ENCODE data around the gene CACNG3. TPM values are rescaled to one million over a fixed set of nuclear protein-coding genes. Genes with fewer than 3 reads are reported as not detected.

CACNG3 gene
- total and polyA plus RNA-seq, 2 of the 13 experiments (the other 11 are each of a cell fraction or from before 2014, with no cell fraction given): not detected

- ATAC-seq (no peak), DNase-seq (ENCODE audit: low spot score) (no peak), FAIRE-seq (no peak)
- in situ Hi-C loops (cut with HindIII; ENCODE audit: extremely low pct_ligation_motif_present, low pct_unique_long_range_greater_than_20kb) (no loop called here), intact Hi-C loops (cut with micrococcal nuclease; ENCODE audit: unreplicated experiment) (no loop called here)
- no TSS peak for BruUV-seq (replicated peaks)
- no peak overlapping the region for H3K9ac ChIP-seq (ENCODE audit: insufficient read depth, low read depth, low read length)
- no peaks in the 10 kb centered on the region for H3K4me1 ChIP-seq (ENCODE audit: insufficient read depth, low read length)
- H3K4me2 ChIP-seq (ENCODE audit: low read depth, low read length): no peak overlapping the region
- no peaks in the 10 kb centered on the region for H3K79me2 ChIP-seq (ENCODE audit: insufficient read depth, low read length)
- H4K20me1 ChIP-seq (ENCODE audit: insufficient read depth, low read length): no peaks in the 10 kb centered on the region
- H2AFZ ChIP-seq (ENCODE audit: low read length): no peak overlapping the region
- no peak overlapping the region for H3K27ac ChIP-seq (ENCODE audit: extremely low read length, insufficient read depth, low read length)
- H3K9me3 ChIP-seq (ENCODE audit: low read length): no peaks in the 10 kb centered on the region
- TF ChIP-seq CEBPB (IDR thresholded peaks at IDR 0.05; ENCODE audit: borderline replicate concordance, low read depth, low read length) (0 out of 2 replicates have a peak, but pooled peaks have one; percentile 12), BRD4 (CRISPR knock-in tag; IDR thresholded peaks at IDR 0.05) (no peak)
- POLR2A ChIA-PET: no interaction called here
- H3K36me3 ChIP-seq (replicated peaks in 1 of 2; ENCODE audit: control insufficient read depth in 1 of 2, insufficient read depth in 2 of 2, low read length in 2 of 2): no peaks in the 10 kb centered on the region
- peaks cover 4 to 10% of the 10 kb centered on the region in 2 experiments; a peak in 3 of 5 replicates for H3K27me3 ChIP-seq (ENCODE audit: control insufficient read depth in 1 of 2, insufficient read depth in 2 of 2, low read length in 2 of 2)
- H3K4me3 ChIP-seq (replicated peaks in 1 of 3; ENCODE audit: insufficient read depth in 1 of 3, low read depth in 2 of 3, low read length in 3 of 3): no peak overlapping the region
- 1% methylated on average over 5 of the region's 5 CpGs for WGBS (ENCODE audit: low lambda C conversion rate)
- CTCF ChIA-PET (ENCODE audit: low intra/inter-chr PET ratio, low total read pairs): no interaction called here
These were observed 52.1 kb downstream of the CACNG3 start for GRCh38 chr16:24308200-24308599.

DNA sequence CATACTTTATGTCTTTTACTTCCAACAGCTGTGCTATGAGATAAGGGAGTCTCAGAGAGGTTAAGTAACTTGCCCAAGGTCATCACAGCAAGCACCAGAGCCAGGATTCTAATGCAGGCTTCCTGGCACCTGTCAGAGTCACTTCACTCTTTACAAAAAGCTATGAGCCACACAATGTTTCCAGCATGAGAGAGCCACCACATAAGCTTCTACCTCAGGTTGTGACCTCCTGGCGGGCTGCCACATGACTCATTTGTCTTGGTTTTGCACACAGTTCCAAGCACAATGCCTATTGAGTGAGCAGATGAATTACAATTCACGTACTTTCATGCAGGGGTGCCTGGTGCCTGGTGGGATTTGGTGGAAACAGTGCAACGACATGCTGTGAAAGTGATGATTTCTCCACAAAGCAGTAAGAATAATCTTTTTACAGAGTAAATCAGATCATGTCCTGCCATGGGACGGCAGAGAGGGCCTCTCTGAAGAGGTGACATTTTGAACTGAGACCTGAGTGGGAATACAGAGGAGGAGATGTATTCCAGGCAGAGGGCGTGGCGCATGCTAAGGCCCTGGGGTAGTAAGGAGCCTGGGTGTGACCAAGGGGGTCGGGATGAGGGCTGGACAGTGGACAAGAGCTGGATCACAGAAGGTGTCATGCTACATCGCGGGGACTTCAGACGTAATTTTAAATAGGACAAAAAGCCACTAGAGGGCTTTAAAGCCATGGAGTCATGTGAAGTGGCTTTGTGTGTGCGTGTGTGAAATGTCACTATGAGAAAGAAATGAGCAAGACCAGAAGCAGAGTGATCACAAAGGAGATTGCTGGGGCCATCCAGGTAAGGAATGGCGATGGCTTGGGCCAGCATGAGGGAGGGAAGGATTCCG is 53.4 kb downstream of the CACNG3 start:
- ATAC-seq (peak; percentile 79), FAIRE-seq (peak; percentile 40), DNase-seq (ENCODE audit: low spot score) (peak; percentile 50)
- BruUV-seq (replicated peaks): no TSS peak
- H3K4me1 ChIP-seq (ENCODE audit: insufficient read depth, low read length): no peaks in the 10 kb centered on the region
- POLR2A ChIA-PET: no interaction called here
- H3K9me3 ChIP-seq (ENCODE audit: low read length): no peaks in the 10 kb centered on the region
- peaks cover 0 to 15% of the 10 kb centered on the region in 2 experiments; a peak in 2 of 5 replicates for H3K27me3 ChIP-seq (ENCODE audit: control insufficient read depth in 1 of 2, insufficient read depth in 2 of 2, low read length in 2 of 2)
- H3K79me2 ChIP-seq (ENCODE audit: insufficient read depth, low read length): no peaks in the 10 kb centered on the region
- H3K4me2 ChIP-seq (ENCODE audit: low read depth, low read length): no peak overlapping the region
- no peak overlapping the region for H2AFZ ChIP-seq (ENCODE audit: low read length)
- H3K36me3 ChIP-seq (replicated peaks in 1 of 2; ENCODE audit: control insufficient read depth in 1 of 2, insufficient read depth in 2 of 2, low read length in 2 of 2): no peaks in the 10 kb centered on the region
- 15% methylated on average over 13 of the region's 13 CpGs for WGBS (ENCODE audit: low lambda C conversion rate)
- TF ChIP-seq ZNF768 (CRISPR knock-in tag; IDR thresholded peaks at IDR 0.05) (peak; percentile 20; the same call in 1 of the 2 replicates), ZNF136 (CRISPR knock-in tag; IDR thresholded peaks at IDR 0.05; ENCODE audit: low read depth) (no peak), FOSL2 (CRISPR knock-in tag; IDR thresholded peaks at IDR 0.05) (peak; percentile 68), ZSCAN20 (CRISPR knock-in tag; IDR thresholded peaks at IDR 0.05; ENCODE audit: borderline replicate concordance) (no peak)
- TF ChIP-seq, protein P1, sequence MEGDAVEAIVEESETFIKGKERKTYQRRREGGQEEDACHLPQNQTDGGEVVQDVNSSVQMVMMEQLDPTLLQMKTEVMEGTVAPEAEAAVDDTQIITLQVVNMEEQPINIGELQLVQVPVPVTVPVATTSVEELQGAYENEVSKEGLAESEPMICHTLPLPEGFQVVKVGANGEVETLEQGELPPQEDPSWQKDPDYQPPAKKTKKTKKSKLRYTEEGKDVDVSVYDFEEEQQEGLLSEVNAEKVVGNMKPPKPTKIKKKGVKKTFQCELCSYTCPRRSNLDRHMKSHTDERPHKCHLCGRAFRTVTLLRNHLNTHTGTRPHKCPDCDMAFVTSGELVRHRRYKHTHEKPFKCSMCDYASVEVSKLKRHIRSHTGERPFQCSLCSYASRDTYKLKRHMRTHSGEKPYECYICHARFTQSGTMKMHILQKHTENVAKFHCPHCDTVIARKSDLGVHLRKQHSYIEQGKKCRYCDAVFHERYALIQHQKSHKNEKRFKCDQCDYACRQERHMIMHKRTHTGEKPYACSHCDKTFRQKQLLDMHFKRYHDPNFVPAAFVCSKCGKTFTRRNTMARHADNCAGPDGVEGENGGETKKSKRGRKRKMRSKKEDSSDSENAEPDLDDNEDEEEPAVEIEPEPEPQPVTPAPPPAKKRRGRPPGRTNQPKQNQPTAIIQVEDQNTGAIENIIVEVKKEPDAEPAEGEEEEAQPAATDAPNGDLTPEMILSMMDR (CRISPR knock-in tag; IDR thresholded peaks at IDR 0.05): 0 out of 2 replicates have a peak, but pooled peaks have one; percentile 17
- in situ Hi-C loops (cut with HindIII; ENCODE audit: extremely low pct_ligation_motif_present, low pct_unique_long_range_greater_than_20kb) (no loop called here), intact Hi-C loops (cut with micrococcal nuclease; ENCODE audit: unreplicated experiment) (loop anchor here (2.0 kb wide), 1 partner anchor 189 kb away; no protein-coding TSS in a partner anchor)
- H3K27ac ChIP-seq (ENCODE audit: extremely low read length, insufficient read depth, low read length): no peak overlapping the region
- H3K9ac ChIP-seq (ENCODE audit: insufficient read depth, low read depth, low read length): no peak overlapping the region
- no peak overlapping the region for H3K4me3 ChIP-seq (replicated peaks in 1 of 3; ENCODE audit: insufficient read depth in 1 of 3, low read depth in 2 of 3, low read length in 3 of 3)
- no peaks in the 10 kb centered on the region for H4K20me1 ChIP-seq (ENCODE audit: insufficient read depth, low read length)
- CTCF ChIA-PET (ENCODE audit: low intra/inter-chr PET ratio, low total read pairs): no interaction called here
